Fibroblast of lung (primary cell): Measurements from ENCODE around the gene SENP5. TPM values are rescaled to one million over a fixed set of nuclear protein-coding genes. Genes with fewer than 3 reads are reported as not detected.
A peak's percentile ranks its signal among the peaks of the same experiment; 100 is the strongest.
"Not testable (repeated sequence)": the region's sequence is repeated elsewhere in the genome, so short reads cannot be mapped to it uniquely, and the experiment has no call there.

Source experiments
- DNase-seq, 2 donors: peaks; one replicate each; pipeline versions ENCODE4 v3.0.0 to v3.0.0-alpha.2; 2010; ENCODE audit warnings: low read depth in 2 of 2
- H2AFZ ChIP-seq: 2 replicates; pipeline ENCODE4 v1.5.1; 2012; ENCODE audit warnings: low read length, control low read depth, inconsistent platforms
- H3K27ac ChIP-seq: 2 replicates; pipeline ENCODE4 v1.5.1; 2011; ENCODE audit warnings: low read length, control low read depth; ENCODE audit not compliant: insufficient read depth
- H3K27me3 ChIP-seq: 2 replicates; pipeline ENCODE4 v1.5.1; 2011; ENCODE audit warnings: mild to moderate bottlenecking, low read length; ENCODE audit not compliant: control insufficient read depth, insufficient read depth
- H3K36me3 ChIP-seq: 2 replicates; pipeline ENCODE4 v1.5.1; 2011; ENCODE audit warnings: low read length; ENCODE audit not compliant: control insufficient read depth, insufficient read depth
- H3K4me1 ChIP-seq: 2 replicates; pipeline ENCODE4 v1.5.1; 2011; ENCODE audit warnings: low read length; ENCODE audit not compliant: control insufficient read depth, insufficient read depth; ENCODE audit errors: extremely low read depth
- H3K4me2 ChIP-seq: 2 replicates; pipeline ENCODE4 v1.5.1; 2011; ENCODE audit warnings: low read length, control low read depth; ENCODE audit not compliant: insufficient read depth; ENCODE audit errors: extremely low read depth
- H3K4me3 ChIP-seq, 4 experiments: fragments of 200-600 bp in 1 of 4; sonication (generic) in 1 of 4; replicated peaks in 1 of 4; 2 replicates each; pipeline ENCODE4 v1.5.1; 2011 to 2016; ENCODE audit warnings: low read length in 4 of 4, low read depth in 3 of 4, mild to moderate bottlenecking in 3 of 4, control low read depth in 2 of 4, inconsistent platforms in 1 of 4, mixed read lengths in 1 of 4; ENCODE audit not compliant: insufficient read depth in 1 of 4; ENCODE audit errors: control extremely low read depth in 1 of 4
- H3K79me2 ChIP-seq: 2 replicates; pipeline ENCODE4 v1.5.1; 2012; ENCODE audit warnings: mild to moderate bottlenecking, low read length, inconsistent platforms; ENCODE audit not compliant: control insufficient read depth, insufficient read depth
- H3K9ac ChIP-seq: 2 replicates; pipeline ENCODE4 v1.5.1; 2011; ENCODE audit warnings: mild to moderate bottlenecking, low read length, control low read depth; ENCODE audit not compliant: insufficient read depth
- H3K9me3 ChIP-seq: 2 replicates; pipeline ENCODE4 v1.5.1; 2012; ENCODE audit warnings: low read depth, low read length; ENCODE audit not compliant: control insufficient read depth, insufficient read depth
- H4K20me1 ChIP-seq: 2 replicates; pipeline ENCODE4 v1.5.1; 2011; ENCODE audit warnings: low read length; ENCODE audit not compliant: control insufficient read depth, insufficient read depth; ENCODE audit errors: extremely low read depth
- EZH2 ChIP-seq: IDR thresholded peaks from 2 replicates; pipeline ENCODE4 v1.5.1; 2012; ENCODE audit warnings: low read length, control low read depth, mild to moderate bottlenecking; ENCODE audit errors: missing control alignments
- polyA plus RNA-seq, 2 donors: library from polyadenylated mRNA; depleted of rRNA in 1 of 2; stranded (reverse) in 1 of 2; unstranded in 1 of 2; fragments of >200 nt; gene quantifications; 2 replicates each; pipeline ENCODE4 v1.2.1, GENCODE V29; 2011 to 2012; ENCODE audit warnings: missing spikeins in 1 of 2
- total RNA-seq: library from RNA; depleted of rRNA; stranded (reverse); fragments of >200 nt; gene quantifications from 2 replicates; pipeline ENCODE4 v1.2.1, GENCODE V29; 2014
- TF ChIP-seq, protein P1 (sequence below), 2 donors: IDR thresholded peaks in 1 of 2; conservative IDR thresholded peaks in 1 of 2; 1 replicate in 1 of 2; 2 replicates in 1 of 2; pipeline ENCODE4 v1.5.1; 2011 to 2012; ENCODE audit warnings: low read length in 2 of 2, control low read depth in 1 of 2, inconsistent platforms in 1 of 2, low read depth in 1 of 2, mild to moderate bottlenecking in 1 of 2

Gene SENP5
- total and polyA plus RNA-seq, 2 donors (not counting 1 experiment from before 2014, with no cell fraction given): 18.6 to 43.8 TPM

DNA sequence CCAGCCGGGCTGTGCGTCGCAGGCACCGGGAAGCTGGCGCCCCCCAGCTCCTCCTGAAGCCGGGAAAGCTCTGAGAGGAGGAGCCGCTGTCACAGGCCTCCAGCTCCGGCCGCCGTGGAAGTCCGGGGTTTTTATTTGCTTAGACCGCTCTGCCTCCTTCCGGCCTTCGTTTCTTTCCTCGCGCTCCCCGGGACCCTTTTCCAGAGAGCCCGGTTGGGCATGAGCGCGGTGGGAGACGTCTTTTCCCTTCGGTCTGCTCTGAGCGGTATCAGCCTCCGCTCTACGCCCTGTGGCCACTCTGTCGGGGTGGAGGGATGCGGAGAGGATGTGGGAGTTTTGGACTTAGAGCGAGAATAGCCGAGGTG lies 559 bp downstream of the SENP5 start:
- peaks cover 51% of the 10 kb centered on the region for H3K79me2 ChIP-seq
- H3K4me2 ChIP-seq: peak overlapping the region; percentile 81
- H3K27me3 ChIP-seq: no peaks in the 10 kb centered on the region
- peak overlapping the region; percentile 92 for H3K27ac ChIP-seq
- peak overlapping the region; percentile 76 for H2AFZ ChIP-seq
- H4K20me1 ChIP-seq: no peaks in the 10 kb centered on the region
- DNase-seq: peak; percentile 5 to 32
- TF ChIP-seq EZH2: no peak
- TF ChIP-seq, protein P1, sequence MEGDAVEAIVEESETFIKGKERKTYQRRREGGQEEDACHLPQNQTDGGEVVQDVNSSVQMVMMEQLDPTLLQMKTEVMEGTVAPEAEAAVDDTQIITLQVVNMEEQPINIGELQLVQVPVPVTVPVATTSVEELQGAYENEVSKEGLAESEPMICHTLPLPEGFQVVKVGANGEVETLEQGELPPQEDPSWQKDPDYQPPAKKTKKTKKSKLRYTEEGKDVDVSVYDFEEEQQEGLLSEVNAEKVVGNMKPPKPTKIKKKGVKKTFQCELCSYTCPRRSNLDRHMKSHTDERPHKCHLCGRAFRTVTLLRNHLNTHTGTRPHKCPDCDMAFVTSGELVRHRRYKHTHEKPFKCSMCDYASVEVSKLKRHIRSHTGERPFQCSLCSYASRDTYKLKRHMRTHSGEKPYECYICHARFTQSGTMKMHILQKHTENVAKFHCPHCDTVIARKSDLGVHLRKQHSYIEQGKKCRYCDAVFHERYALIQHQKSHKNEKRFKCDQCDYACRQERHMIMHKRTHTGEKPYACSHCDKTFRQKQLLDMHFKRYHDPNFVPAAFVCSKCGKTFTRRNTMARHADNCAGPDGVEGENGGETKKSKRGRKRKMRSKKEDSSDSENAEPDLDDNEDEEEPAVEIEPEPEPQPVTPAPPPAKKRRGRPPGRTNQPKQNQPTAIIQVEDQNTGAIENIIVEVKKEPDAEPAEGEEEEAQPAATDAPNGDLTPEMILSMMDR (conservative IDR thresholded peaks at IDR 0.05 in 1 of 2, IDR thresholded peaks at IDR 0.05 in 1 of 2; ENCODE audit: low read depth in 1 of 2, low read length in 2 of 2): no peak
- no peaks in the 10 kb centered on the region for H3K9me3 ChIP-seq
- H3K36me3 ChIP-seq: no peaks in the 10 kb centered on the region
- H3K4me1 ChIP-seq: no peaks in the 10 kb centered on the region
- H3K4me3 ChIP-seq: peak overlapping the region; percentile 68 to 95 (median 82)
- peak overlapping the region; percentile 97 for H3K9ac ChIP-seq

DNA sequence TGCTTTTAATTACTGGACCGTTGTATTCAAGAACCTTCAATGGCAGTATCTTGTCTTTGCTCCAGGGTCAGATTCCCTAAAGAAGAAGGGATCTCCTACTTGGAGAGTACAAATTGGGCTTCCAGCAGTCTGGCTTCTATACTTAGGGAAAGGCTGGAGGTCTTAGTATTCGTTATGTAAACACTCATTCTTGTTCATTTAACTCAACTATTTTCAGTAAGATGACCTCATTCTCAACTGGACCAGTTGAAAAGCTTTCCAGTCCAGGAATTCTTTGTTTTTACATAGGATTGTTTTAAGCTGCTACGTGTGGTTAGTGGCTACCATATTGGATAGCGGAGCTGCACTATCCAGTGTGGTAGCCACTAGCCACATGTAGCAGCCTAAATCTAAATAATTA lies 4.6 kb downstream of the SENP5 start:
- Histone ChIP-seq H3K4me2 (no peak overlapping the region), H3K4me1 (no peaks in the 10 kb centered on the region), H3K27me3 (no peaks in the 10 kb centered on the region), H3K27ac (no peak overlapping the region), H3K9me3 (no peaks in the 10 kb centered on the region), H3K9ac (no peak overlapping the region), H3K4me3 (no peak overlapping the region), H4K20me1 (no peaks in the 10 kb centered on the region), H2AFZ (no peak overlapping the region), H3K79me2 (peaks cover 88% of the 10 kb centered on the region), H3K36me3 (no peaks in the 10 kb centered on the region)
- TF ChIP-seq, protein P1 (conservative IDR thresholded peaks at IDR 0.05 in 1 of 2, IDR thresholded peaks at IDR 0.05 in 1 of 2; ENCODE audit: low read depth in 1 of 2, low read length in 2 of 2): no peak
- no peak for TF ChIP-seq EZH2
- peak; percentile 19 to 43 for DNase-seq

DNA sequence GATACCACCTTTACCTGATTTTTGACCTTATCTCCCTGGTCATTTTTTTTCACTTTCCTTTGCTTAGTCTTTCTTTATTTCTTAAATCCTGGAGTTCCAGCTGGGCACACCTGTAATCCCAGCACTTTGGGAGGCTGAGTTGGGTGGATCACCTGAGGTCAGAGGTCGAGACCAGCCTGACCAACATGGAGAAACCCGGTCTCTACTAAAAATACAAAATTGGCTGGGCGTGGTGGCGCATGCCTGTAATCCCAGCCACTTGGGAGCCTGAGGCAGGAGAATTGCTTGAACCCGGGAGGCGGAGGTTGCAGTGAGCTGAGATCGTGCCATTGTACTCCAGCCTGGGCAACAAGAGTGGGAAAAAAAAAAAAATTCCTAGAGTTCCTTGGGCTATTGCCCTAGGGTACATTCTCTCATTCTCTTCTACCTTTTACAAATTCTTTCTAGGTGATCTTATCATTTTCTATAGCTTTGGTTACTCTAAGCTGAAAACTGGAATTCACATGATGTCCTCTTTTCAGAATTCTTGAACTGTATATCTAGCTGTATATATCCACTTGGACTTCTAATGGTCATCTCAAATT lies 6.9 kb downstream of the SENP5 start:
- not testable (repeated sequence) for H3K4me1 ChIP-seq, DNase-seq, H2AFZ ChIP-seq, H3K36me3 ChIP-seq, H3K9ac ChIP-seq, H3K4me2 ChIP-seq, H3K27me3 ChIP-seq, H4K20me1 ChIP-seq, H3K27ac ChIP-seq, H3K4me3 ChIP-seq, H3K9me3 ChIP-seq
- H3K79me2 ChIP-seq: peaks cover 91% of the 10 kb centered on the region
